ENCODE results near the gene LCTL.

Gene LCTL

GRCh38 chr15:66567897-66568296 lies 2.1 kb upstream of the LCTL start:
- H3K27ac ChIP-seq: no peak overlapping the region
- DNase-seq (ENCODE audit: low read depth, low spot score): no peak

GRCh38 chr15:66566963-66567531 lies 1.2 kb upstream of the LCTL start:
- DNase-seq (ENCODE audit: low read depth, low spot score): no peak
- no peak overlapping the region for H3K27ac ChIP-seq

- DNase-seq (ENCODE audit: low read depth, low spot score): no peak
- H3K27ac ChIP-seq: no peak overlapping the region
Measured at GRCh38 chr15:66565141-66565641, 607 bp downstream of the LCTL start.

- H3K27ac ChIP-seq: no peak overlapping the region
- DNase-seq (ENCODE audit: low read depth, low spot score): no peak
Measured at GRCh38 chr15:66564136-66565041, 1.4 kb downstream of the LCTL start.

GRCh38 chr15:66563566-66564110 lies 2.2 kb downstream of the LCTL start:
- no peak overlapping the region for H3K27ac ChIP-seq
- DNase-seq (ENCODE audit: low read depth, low spot score): no peak

- H3K27ac ChIP-seq: no peak overlapping the region
- DNase-seq (ENCODE audit: low read depth, low spot score): no peak
Measured at GRCh38 chr15:66563126-66563525, 2.7 kb downstream of the LCTL start.

GRCh38 chr15:66560856-66561525 lies 4.8 kb downstream of the LCTL start:
- no peak for DNase-seq (ENCODE audit: low read depth, low spot score)
- no peak overlapping the region for H3K27ac ChIP-seq

DNA sequence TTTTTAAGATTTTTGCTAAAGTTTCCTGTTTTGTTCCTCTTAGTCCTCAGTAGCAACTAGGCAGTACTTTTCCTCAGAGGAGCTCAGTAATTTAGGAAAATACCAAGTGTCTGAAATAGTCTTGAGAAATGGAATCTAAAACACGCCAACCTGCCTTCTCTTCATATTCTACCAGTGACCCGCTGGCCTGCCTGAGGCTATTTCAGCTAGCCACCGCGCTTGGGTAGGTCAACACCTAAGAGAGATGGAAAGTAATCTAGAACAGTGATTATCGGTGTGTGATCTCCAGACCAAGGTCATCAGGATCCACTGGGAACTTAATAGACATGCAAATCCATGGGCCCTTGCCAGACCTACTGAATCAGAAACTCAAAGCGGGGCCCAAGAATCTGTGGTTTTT lies 7.5 kb downstream of the LCTL start:
- DNase-seq (ENCODE audit: low read depth, low spot score): no peak
- no peak overlapping the region for H3K27ac ChIP-seq

- no peak overlapping the region for H3K27ac ChIP-seq
- DNase-seq (ENCODE audit: low read depth, low spot score): no peak
Measured at GRCh38 chr15:66555685-66556084, 10.1 kb downstream of the LCTL start.

DNA sequence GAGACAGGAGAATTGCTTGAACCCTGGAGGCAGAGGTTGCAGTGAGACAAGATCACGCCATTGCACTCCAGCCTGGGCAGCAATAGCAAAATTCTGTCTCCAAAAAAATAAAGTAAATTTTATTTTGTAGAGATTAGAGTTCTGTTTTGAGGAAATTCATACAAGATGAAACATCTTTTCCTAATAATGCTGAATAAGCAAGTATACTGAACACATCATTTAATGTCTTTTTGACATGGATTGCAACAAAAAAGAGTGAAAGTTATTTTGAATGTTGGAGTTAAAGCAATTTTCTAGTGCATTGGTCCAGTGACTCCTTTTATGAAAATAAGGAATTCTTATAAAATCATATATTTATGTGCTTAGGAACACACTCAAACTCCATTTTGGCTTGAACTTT lies 20.5 kb downstream of the LCTL start:
- no peak for DNase-seq (ENCODE audit: low read depth, low spot score)
- H3K27ac ChIP-seq: no peak overlapping the region

DNA sequence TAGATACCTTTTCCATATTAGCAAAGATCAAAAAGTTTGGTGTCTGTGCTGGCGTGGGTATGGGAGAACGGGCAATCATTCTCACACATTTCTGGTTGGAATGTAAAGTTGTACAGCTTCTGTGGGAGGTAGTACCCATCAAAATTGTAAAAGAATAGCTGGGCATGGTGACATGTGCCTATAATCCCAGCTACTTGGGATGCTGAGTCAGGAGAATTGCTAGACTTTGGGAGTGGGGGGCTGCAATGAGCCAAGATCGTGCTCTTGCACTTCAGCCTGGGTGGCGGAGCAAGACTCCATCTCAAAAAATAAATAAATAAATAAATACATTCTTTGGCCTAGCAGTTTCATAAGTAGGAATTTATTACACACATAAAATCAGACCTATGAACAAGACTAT lies 22.9 kb downstream of the LCTL start:
- H3K27ac ChIP-seq: no peak overlapping the region
- no peak for DNase-seq (ENCODE audit: low read depth, low spot score)

DNA sequence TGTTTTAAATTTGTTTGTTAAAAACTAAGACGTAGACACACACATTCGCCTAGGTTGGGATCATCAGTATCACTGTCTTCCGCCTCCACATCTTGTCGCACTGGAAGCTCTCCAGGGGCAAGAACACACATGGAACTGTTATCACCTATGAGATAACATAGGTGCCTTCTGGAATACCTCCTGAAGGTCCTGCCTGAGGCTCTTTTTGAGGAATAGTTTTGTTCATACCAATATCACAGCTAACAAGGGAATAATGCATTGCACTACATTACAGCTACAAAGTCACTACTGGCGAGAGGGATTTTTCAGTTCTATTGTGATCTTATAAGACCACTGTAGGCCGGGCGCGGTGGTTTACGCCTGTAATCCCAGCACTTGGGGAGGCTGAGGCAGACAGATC lies 30.7 kb downstream of the LCTL start:
- DNase-seq (ENCODE audit: low read depth, low spot score): no peak

DNA sequence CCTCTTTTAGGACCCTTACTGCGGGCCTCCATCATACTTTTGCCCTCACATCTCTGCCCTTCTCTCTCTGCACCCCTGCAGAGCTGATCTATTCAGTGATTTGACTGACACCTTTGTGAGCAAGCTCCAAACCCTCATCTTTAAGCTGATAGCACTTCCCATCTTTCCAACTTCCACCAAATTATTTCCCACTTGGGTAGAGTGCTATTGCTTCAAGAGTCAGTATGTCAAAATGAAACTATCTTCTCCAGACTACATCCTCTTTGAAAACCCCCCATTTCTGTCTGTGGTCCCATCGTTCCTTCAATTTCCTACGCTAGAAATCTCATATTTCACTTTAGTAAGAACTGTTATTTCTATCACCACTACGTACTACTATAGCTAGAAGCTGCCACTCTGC lies 41.0 kb downstream of the LCTL start:
- H3K27ac ChIP-seq: no peak overlapping the region
- no peak for DNase-seq (ENCODE audit: low read depth, low spot score)

More for the DNA sequence above, 30.7 kb downstream of the LCTL start:
- H3K27ac ChIP-seq: no peak overlapping the region

- peak; percentile 26 for DNase-seq (ENCODE audit: low read depth, low spot score)
- H3K27ac ChIP-seq: no peak overlapping the region
Measured at GRCh38 chr15:66523926-66524325, 41.9 kb downstream of the LCTL start.

- DNase-seq (ENCODE audit: low read depth, low spot score): no peak
- H3K27ac ChIP-seq: no peak overlapping the region
Measured at GRCh38 chr15:66515901-66516322, 49.9 kb downstream of the LCTL start.

DNA sequence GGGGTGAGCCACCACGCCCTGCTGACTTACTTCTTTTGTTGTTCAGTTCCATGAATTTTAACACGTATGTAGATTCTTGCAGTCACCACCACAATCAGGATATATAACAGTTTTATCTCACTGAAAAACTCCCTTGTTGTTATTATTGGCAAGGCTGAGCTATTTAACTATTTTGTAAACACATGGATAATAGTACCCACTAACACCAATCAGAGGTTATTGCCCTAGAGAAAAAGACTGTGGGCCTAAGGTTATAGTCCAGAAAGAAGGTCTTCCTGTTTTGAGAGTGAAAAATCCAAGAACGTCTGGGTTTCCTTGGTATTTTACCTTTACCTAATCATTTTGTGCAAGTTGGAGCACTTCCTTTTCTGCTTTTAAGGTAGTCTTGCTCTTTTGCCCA lies 51.2 kb downstream of the LCTL start:
- DNase-seq (ENCODE audit: low read depth, low spot score): no peak
- H3K27ac ChIP-seq: no peak overlapping the region

- DNase-seq (ENCODE audit: low read depth, low spot score): no peak
- no peak overlapping the region for H3K27ac ChIP-seq
Measured at GRCh38 chr15:66508293-66508883, 57.4 kb downstream of the LCTL start.

DNA sequence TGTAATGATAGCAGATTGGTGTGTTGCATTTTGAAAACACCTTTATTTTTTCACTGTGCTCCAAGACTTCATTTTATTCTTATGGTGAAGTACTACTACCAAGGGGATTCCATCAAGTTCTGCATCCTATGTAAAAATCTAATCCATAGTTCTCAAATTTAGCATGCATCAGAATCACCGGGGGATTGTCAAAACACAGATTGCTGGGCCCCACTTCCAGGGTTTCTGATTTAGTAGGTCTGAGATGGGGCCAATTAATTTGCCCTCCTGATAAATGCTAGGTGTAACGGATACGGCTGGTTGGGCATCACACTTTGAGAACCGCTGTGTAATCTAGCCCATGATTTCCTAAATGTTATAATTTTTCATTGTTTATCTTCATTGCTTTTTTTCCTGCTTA lies 60.0 kb downstream of the LCTL start:
- no peak for DNase-seq (ENCODE audit: low read depth, low spot score)
- H3K27ac ChIP-seq: peak overlapping the region; percentile 96

- peak overlapping the region; percentile 96 for H3K27ac ChIP-seq
- no peak for DNase-seq (ENCODE audit: low read depth, low spot score)
Measured at GRCh38 chr15:66505430-66505811, 60.4 kb downstream of the LCTL start.
